C4-2B (cell line): ENCODE measurements around the gene TMEM209.

Source experiments
- H3K27ac ChIP-seq: fragments of 450-650 bp; 2 replicates; pipeline ENCODE4 v1.5.1; 2017
- CTCF ChIP-seq: fragments of 450-650 bp; conservative IDR thresholded peaks from 2 replicates; pipeline ENCODE4 v1.5.1; 2017; ENCODE audit warnings: mild to moderate bottlenecking
- ZFX ChIP-seq: fragments of 450-650 bp; IDR thresholded peaks from 2 replicates; pipeline ENCODE4 v1.6.1; 2017

TMEM209 gene

DNA sequence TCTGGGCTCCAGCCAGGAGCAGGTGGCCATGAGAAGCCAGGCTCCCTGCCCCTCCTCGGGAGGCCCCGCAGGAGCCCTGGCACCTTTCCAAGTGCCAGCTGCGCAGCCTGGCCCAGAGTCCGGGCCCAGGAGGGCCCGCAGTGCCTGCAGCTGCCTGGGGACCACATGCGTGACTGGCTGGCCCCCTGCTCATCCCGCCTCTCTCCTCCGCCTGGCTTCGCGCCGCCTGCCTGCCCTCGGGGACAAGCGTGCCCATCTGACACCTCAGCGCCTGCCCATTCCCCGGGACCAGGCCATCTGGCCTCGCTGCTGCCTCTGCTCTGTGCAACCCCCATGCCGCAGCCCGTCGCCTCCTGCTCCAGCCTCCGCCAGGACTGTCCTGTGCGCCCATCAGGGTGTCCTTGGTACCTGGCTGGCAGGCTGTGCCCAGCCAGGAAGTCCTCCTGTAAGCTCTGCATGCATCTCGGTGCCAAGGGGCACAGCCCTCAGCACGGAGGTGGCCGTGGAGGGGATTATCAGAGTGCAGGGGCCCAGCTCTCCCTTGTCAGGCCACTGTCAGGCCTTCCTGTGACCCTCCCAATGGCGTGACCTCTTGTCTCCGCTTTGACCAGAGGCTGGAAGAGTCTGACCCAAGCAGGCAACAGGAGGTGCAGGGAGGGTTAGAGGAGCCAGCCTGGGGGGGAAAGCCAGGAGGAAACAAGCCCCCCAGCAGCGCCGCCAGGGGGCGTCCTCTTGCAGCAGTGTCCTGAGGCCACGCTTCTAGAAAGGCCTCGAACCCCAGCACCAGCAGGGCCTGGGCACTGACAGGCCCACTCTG is 50.5 kb downstream of the TMEM209 start:
- TF ChIP-seq CTCF: no peak; the same call in 1 of the 2 replicates
- TF ChIP-seq ZFX: no peak
- no peak overlapping the region for H3K27ac ChIP-seq

GRCh38 chr7:130154131-130154500 is 51.1 kb downstream of the TMEM209 start:
- no peak overlapping the region for H3K27ac ChIP-seq

DNA sequence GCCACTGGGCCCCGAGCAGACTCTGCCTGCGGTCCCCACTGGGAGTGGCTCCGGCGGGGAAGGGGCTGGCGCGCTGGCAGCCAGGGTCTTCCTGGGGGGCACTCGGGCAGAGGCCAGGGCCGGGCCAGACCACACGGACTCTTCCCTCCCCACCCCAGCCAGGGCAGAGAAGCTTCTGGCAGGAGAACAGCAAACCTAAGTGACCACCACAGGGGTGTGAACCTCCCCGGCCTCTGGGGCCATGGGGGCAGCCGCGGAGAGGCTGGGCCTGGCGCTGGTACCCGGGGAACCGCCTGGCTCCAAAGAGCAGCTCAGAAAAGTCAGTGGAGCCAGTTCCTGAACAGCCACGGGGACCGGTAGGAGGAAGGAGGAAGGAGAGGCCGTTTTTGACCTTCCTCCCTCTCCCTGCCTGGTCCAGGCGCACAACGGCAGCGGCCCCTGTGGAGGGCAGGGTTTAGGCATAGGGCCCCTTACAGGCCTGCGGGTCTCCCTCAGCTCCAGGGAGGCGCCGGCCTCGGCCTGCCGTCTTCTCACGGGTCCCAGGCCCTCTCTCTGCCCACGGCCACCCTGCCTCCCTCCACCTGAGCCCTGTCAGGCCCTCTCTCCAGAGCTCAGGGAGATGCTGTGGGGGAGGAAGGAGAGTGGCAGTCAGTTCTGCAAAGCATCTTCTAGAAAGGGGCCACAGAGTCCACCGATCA is 51.8 kb downstream of the TMEM209 start:
- no peak for TF ChIP-seq ZFX
- no peak for TF ChIP-seq CTCF
- no peak overlapping the region for H3K27ac ChIP-seq

More at GRCh38 chr7:130154131-130154500, 51.1 kb downstream of the TMEM209 start:
- TF ChIP-seq CTCF: no peak
- no peak for TF ChIP-seq ZFX

DNA sequence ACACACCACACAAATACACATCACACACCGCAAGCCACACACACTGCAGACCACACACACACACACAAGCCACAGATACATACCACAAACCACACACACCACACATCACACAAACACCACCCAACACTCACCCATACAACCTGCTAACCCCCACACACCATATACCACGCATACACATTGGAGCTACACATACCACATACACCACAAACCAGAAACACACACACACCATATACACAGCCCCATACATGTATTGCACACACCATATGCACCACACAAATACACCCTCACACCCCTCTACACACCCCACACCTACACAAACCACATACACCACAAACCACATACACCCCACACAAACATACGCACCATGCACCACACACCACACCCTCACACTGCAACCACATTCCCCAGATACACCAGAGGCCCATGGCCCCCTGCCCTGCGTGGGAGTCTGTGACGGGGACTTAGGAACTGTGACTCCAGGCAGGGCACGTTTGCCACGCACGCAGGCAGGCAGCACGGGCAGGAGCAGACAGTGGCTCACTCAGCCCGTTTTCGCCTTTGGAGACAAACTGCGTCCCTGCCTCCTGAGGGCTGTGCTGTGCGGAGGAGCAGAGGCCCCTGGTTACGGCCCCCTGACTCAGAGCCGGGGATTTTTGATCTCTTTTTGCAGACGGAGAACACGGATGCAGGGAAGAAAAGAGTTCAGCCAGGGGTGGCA is 52.6 kb downstream of the TMEM209 start:
- H3K27ac ChIP-seq: no peak overlapping the region
- TF ChIP-seq CTCF (no peak), ZFX (no peak)

DNA sequence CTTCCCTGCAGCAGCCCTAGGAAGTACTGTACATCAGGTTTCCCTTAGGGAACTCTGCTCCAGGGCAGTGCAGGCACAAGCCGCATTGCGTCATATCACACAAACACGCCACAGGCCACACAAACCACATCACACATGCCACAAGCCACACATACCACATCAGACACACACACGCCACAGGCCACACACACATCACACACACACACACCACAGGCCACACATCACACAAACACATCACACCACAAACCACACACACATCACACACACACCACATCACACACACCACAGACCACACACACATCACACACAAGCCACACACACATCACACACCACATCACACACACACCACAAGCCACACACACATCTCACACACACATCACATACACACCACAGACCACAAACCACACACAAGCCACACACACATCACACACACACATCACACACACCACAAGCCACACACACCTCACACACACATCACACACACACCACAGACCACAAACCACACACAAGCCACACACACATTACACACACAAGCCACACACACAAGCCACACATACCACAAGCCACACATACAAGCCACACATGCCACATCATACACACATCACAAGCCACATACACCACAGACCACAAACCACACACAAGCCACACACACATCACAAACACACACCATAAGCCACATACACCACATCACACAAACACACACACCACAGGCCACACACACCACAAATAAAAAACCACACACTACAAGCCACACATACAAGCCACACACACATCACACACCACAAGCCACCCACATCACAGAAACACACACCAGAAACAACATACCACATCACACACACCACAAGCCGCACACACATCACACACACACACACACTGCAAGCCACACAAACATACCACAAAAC is 53.4 kb downstream of the TMEM209 start:
- no peak for TF ChIP-seq CTCF
- no peak for TF ChIP-seq ZFX
- H3K27ac ChIP-seq: no peak overlapping the region

DNA sequence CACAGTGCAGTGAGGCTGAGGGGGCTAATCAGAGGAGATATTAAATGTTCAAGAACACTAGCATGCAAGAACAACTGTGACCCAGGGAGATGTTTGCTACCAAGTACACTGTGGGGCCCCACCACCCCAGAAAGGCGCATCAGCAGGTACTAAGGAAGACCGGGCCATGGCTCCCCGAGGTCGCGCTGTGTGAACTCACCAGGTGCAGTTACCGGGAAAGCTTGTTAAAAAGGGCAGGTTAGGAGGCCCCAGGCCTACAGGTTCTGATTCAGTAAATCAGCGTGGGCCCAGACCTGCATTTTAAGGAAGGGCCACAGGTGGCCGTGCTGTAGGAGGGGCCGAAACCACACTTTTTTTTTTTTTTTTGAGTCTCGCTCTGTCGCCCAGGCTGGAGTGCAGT is 54.6 kb downstream of the TMEM209 start:
- TF ChIP-seq CTCF (no peak), ZFX (no peak)
- H3K27ac ChIP-seq: no peak overlapping the region
